DND-41 (cell line): ENCODE measurements around the gene ZBTB18.

Source experiments
- EZH2 ChIP-seq: IDR thresholded peaks from 3 replicates; pipeline ENCODE4 v1.6.1; 2012; ENCODE audit warnings: borderline replicate concordance, low read depth, mild to moderate bottlenecking, moderate library complexity, low read length, inconsistent platforms; ENCODE audit not compliant: severe bottlenecking
- TF ChIP-seq, protein P1 (sequence below): IDR thresholded peaks from 2 replicates; pipeline ENCODE4 v1.5.1; 2012; ENCODE audit warnings: borderline replicate concordance, low read length, moderate library complexity, mild to moderate bottlenecking; ENCODE audit not compliant: poor library complexity, severe bottlenecking; ENCODE audit errors: extremely low read depth

- TF ChIP-seq, protein P1, sequence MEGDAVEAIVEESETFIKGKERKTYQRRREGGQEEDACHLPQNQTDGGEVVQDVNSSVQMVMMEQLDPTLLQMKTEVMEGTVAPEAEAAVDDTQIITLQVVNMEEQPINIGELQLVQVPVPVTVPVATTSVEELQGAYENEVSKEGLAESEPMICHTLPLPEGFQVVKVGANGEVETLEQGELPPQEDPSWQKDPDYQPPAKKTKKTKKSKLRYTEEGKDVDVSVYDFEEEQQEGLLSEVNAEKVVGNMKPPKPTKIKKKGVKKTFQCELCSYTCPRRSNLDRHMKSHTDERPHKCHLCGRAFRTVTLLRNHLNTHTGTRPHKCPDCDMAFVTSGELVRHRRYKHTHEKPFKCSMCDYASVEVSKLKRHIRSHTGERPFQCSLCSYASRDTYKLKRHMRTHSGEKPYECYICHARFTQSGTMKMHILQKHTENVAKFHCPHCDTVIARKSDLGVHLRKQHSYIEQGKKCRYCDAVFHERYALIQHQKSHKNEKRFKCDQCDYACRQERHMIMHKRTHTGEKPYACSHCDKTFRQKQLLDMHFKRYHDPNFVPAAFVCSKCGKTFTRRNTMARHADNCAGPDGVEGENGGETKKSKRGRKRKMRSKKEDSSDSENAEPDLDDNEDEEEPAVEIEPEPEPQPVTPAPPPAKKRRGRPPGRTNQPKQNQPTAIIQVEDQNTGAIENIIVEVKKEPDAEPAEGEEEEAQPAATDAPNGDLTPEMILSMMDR = no peak
- TF ChIP-seq EZH2 = no peak
Observed at GRCh38 chr1:244049162-244050013, 1.7 kb upstream of the ZBTB18 start.
